Muscle layer of colon (tissue), 2 donors: ENCODE results near the gene CLEC4E.
"Not testable (repeated sequence)": the region's sequence is repeated elsewhere in the genome, so short reads cannot be mapped to it uniquely, and the experiment has no call there.

Experiments
- H3K27ac ChIP-seq: one replicate; pipeline ENCODE4 v1.7.0; 2013; ENCODE audit warnings: low read depth, mild to moderate bottlenecking, low read length, moderate library complexity
- H3K27me3 ChIP-seq, 2 donors: one replicate each; pipeline ENCODE4 v1.7.0; 2013; ENCODE audit warnings: low read length in 2 of 2, mild to moderate bottlenecking in 2 of 2; ENCODE audit not compliant: insufficient read depth in 2 of 2, control insufficient read depth in 1 of 2
- H3K36me3 ChIP-seq: one replicate; pipeline ENCODE4 v1.7.0; 2013; ENCODE audit warnings: mild to moderate bottlenecking, low read length; ENCODE audit not compliant: insufficient read depth
- H3K4me1 ChIP-seq: one replicate; pipeline ENCODE4 v1.7.0; 2013; ENCODE audit warnings: mild to moderate bottlenecking, low read length; ENCODE audit not compliant: insufficient read depth
- H3K4me3 ChIP-seq, 2 donors: one replicate each; pipeline ENCODE4 v1.7.0; 2013; ENCODE audit warnings: low read length in 2 of 2, low read depth in 1 of 2, mild to moderate bottlenecking in 1 of 2, moderate library complexity in 1 of 2
- H3K9ac ChIP-seq: one replicate; pipeline ENCODE4 v1.7.0; 2013; ENCODE audit warnings: low read length
- H3K9me3 ChIP-seq: one replicate; pipeline ENCODE4 v1.7.0; 2013; ENCODE audit warnings: mild to moderate bottlenecking, low read length
- donor health status: abdominal sarcoma.
- donor health status: Adenocarcinoma of cecum.

CLEC4E gene

DNA sequence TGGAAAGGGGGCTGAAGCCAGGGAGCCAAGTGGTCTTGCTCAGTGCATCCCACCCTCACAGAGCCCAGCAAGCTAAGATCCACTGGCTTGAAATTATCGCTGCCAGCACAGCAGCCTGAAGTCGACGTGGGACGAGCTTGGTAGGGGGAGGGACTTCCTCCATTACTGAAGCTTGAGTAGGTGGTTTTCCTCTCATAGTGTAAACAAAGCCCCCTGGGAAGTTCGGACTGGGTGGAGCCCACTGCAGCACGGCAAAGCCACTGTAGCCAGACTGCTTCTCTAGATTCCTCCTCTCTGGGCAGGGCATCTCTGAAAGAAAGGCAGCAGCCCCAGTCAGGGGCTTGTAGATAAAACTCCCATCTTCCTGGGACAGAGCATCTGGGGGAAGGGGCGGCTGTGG, 44.6 kb downstream of the CLEC4E start:
- not testable (repeated sequence) for H3K27me3 ChIP-seq, H3K4me1 ChIP-seq, H3K36me3 ChIP-seq, H3K27ac ChIP-seq, H3K9me3 ChIP-seq, H3K4me3 ChIP-seq, H3K9ac ChIP-seq

DNA sequence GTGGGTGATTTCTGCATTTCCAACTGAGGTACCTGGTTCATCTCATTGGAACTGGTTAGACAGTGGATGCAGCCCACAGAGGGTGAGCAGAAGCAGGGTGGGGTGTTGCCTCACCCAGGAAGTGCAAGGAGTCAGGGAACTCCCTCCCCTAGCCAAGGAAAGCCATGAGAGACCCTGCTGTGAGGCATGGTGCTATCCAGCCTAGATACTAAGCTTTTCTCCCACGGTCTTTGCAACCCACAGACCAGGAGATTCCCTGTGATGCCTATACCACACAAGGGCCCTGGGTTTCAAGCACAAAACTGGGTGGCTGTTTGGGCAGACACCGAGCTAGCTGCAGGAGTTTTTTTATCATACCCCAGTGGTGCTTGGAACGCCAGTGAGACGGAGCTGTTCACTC, 45.0 kb downstream of the CLEC4E start:
- not testable (repeated sequence) for H3K9me3 ChIP-seq, H3K27me3 ChIP-seq, H3K4me1 ChIP-seq, H3K9ac ChIP-seq, H3K4me3 ChIP-seq, H3K27ac ChIP-seq, H3K36me3 ChIP-seq

DNA sequence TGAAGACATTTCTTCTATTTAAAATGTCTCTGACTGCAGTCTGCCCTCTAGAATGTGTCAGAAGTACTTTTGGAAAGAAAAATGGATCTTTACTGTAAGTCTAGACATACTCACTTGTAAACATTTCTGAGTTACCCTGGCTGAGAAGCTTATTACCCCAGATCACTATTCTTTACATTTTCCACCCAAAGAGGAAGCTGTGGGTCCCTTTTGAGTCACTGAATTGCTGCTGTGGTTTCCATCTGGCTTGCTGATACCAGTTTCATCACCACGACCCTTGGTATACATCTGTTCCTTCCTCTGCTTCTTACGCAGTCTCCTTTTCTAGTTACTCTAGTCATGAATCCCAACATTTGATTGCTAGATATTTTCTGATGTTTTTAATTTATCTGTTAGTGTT, 47.6 kb downstream of the CLEC4E start:
- no peak overlapping the region for H3K27ac ChIP-seq
- no peak overlapping the region for H3K9ac ChIP-seq
- H3K27me3 ChIP-seq: no peaks in the 10 kb centered on the region
- H3K4me1 ChIP-seq: no peaks in the 10 kb centered on the region
- no peak overlapping the region for H3K4me3 ChIP-seq
- H3K9me3 ChIP-seq: no peaks in the 10 kb centered on the region
- no peaks in the 10 kb centered on the region for H3K36me3 ChIP-seq

DNA sequence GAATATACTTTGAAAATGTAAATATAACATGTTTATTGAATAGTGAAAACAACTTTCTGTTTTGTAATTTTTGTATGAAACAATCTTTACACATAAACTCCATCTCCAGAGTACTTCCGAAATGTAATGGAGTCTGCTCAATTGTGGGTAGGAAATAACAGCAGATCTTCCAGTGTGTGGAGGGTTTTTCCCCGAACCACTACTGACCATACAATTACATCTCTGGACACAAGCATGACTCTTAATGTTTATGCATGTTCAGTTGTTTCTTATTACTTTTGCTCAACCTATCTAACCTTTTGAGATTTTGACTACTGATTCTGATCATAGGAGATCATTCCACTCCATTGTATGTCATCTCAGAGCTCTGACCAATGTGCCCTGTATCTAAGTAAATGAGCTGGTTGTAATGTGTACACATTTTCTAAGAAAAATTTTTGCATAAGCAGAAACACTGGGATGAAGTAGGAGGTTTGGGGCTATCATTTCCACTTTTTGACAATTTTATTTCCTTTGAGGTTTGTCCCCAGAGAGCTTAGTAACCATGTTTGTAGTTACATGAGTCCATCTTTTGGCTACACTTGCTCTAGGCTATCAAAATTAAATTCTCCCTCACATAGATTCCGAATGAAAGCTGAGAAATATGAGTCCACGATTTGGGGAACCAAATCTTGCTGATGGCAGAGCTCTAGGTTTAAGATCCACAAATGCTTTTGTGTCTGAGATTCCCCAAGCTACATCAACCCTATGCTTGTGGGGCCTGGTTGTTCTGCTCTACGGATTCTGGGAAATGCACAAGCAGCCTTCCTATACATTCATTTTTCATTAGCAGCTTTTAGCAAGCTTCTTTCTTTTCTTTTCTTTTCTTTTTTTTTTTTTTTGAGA, 48.8 kb downstream of the CLEC4E start:
- H3K36me3 ChIP-seq: no peaks in the 10 kb centered on the region
- no peaks in the 10 kb centered on the region for H3K4me1 ChIP-seq
- H3K27ac ChIP-seq: no peak overlapping the region
- no peaks in the 10 kb centered on the region for H3K9me3 ChIP-seq
- no peaks in the 10 kb centered on the region for H3K27me3 ChIP-seq
- H3K9ac ChIP-seq: no peak overlapping the region
- H3K4me3 ChIP-seq: no peak overlapping the region
